Caco-2 (cell line): ENCODE data around the gene LRRN4CL. TPM values are rescaled to one million over a fixed set of nuclear protein-coding genes. Genes with fewer than 3 reads are reported as not detected.
A peak's percentile ranks its signal among the peaks of the same experiment; 100 is the strongest.
"Not testable (repeated sequence)": the region's sequence is repeated elsewhere in the genome, so short reads cannot be mapped to it uniquely, and the experiment has no call there.

Source experiments
- Bru-seq: library from RNA; stranded (reverse); fragments of 400-500 nt; gene quantifications from one replicate; lab custom pipeline; 2021; lab: Mats Ljungman, UMichigan
- BruChase-seq, 2 experiments: library from RNA; stranded (reverse); fragments of 400-500 nt; gene quantifications; one replicate each; lab custom pipeline; 2021; lab: Mats Ljungman, UMichigan
- BruUV-seq: library from RNA; stranded (reverse); fragments of 400-500 nt; replicated peaks from 2 replicates; lab custom pipeline; 2021; lab: Mats Ljungman, UMichigan
- CTCF ChIA-PET: fragments of 300-600 bp; sonication (Branson Sonifier 250); formaldehyde crosslinking; loops from one replicate; lab custom pipeline; 2022; ENCODE audit warnings: antibody characterized with exemption; lab: Charles Lee
- POLR2A ChIA-PET: fragments of 300-600 bp; sonication (Branson Sonifier 250); formaldehyde crosslinking; loops from one replicate; lab custom pipeline; 2022; ENCODE audit warnings: antibody characterized with exemption; lab: Charles Lee
- DNase-seq, 2 experiments: peaks; one replicate each; pipeline versions ENCODE4 v3.0.0 to v3.0.0-alpha.2; 2020 to 2022
- H3K27me3 ChIP-seq: replicated peaks from 2 replicates; pipeline ENCODE4 v1.6.0; 2011; ENCODE audit warnings: low read length; ENCODE audit not compliant: control insufficient read depth, insufficient read depth
- H3K36me3 ChIP-seq: 2 replicates; pipeline ENCODE4 v1.5.1; 2011; ENCODE audit warnings: low read length; ENCODE audit not compliant: control insufficient read depth, insufficient read depth
- H3K4me1 ChIP-seq: fragments of 250-450 bp; sonication (Bioruptor Pico); 2 replicates; pipeline ENCODE4 v1.5.1; 2020; ENCODE audit warnings: mild to moderate bottlenecking
- H3K4me3 ChIP-seq: 2 replicates; pipeline ENCODE4 v1.5.1; 2011; ENCODE audit warnings: low read depth, mild to moderate bottlenecking, control low read depth, low read length
- H3K9me3 ChIP-seq: fragments of 250-450 bp; sonication (Bioruptor Pico); 2 replicates; pipeline ENCODE4 v1.5.1; 2020; ENCODE audit warnings: mild to moderate bottlenecking, moderate library complexity
- H3K27ac Mint-ChIP-seq: one replicate; pipeline ENCODE4 v1.8.0; 2022; ENCODE audit warnings: mixed read lengths; ENCODE audit not compliant: unreplicated experiment
- H3K27me3 Mint-ChIP-seq: one replicate; pipeline ENCODE4 v1.8.0; 2022; ENCODE audit warnings: mixed read lengths; ENCODE audit not compliant: insufficient read depth, unreplicated experiment
- H3K36me3 Mint-ChIP-seq: one replicate; pipeline ENCODE4 v1.8.0; 2022; ENCODE audit warnings: mild to moderate bottlenecking, mixed read lengths; ENCODE audit not compliant: insufficient read depth, unreplicated experiment
- H3K4me1 Mint-ChIP-seq: one replicate; pipeline ENCODE4 v1.8.0; 2022; ENCODE audit warnings: low read depth, mixed read lengths; ENCODE audit not compliant: unreplicated experiment
- H3K4me3 Mint-ChIP-seq: one replicate; pipeline ENCODE4 v1.8.0; 2022; ENCODE audit warnings: mild to moderate bottlenecking, moderate library complexity, mixed read lengths; ENCODE audit not compliant: unreplicated experiment
- H3K9me3 Mint-ChIP-seq: one replicate; pipeline ENCODE4 v1.8.0; 2022; ENCODE audit warnings: mixed read lengths; ENCODE audit not compliant: unreplicated experiment
- intact Hi-C: fragments of 100-400 bp; cut with micrococcal nuclease; formaldehyde crosslinking; loops from one replicate; pipeline ENCODE4 v1.10.0; 2022; ENCODE audit not compliant: unreplicated experiment
- long read RNA-seq: library from polyadenylated mRNA; stranded (forward); transcript quantifications from one replicate; pipeline ENCODE4 v2.0.0, GENCODE V29; 2022
- total RNA-seq: library from RNA; stranded (reverse); gene quantifications from 2 replicates; pipeline ENCODE4 v1.2.3, GENCODE V29; 2022
- TF ChIP-seq, protein P1 (sequence below), 2 experiments: fragments of 200-600 bp in 1 of 2; IDR thresholded peaks; 1 replicate in 1 of 2; 2 replicates in 1 of 2; pipeline versions ENCODE4 v1.5.1 to v1.8.0; 2011 to 2022; ENCODE audit warnings: antibody characterized with exemption in 1 of 2, control low read depth in 1 of 2, inconsistent platforms in 1 of 2, low read depth in 1 of 2, low read length in 1 of 2, mild to moderate bottlenecking in 1 of 2, moderate library complexity in 1 of 2; ENCODE audit not compliant: insufficient read depth in 1 of 2, severe bottlenecking in 1 of 2, unreplicated experiment in 1 of 2

The LRRN4CL gene
- total RNA-seq: 0.35 and 0.64 TPM in 2 replicates
- Bru-seq, nascent RNA: percentile 49 among the genes with signal in this experiment
- BruChase-seq, experiment 1, labeled RNA remaining after a 2-hour chase: percentile 46 among the genes with signal in this experiment
- percentile 40 among the genes with signal in this experiment for BruChase-seq, experiment 2, labeled RNA remaining after a 6-hour chase
- long read RNA-seq: 0 reads

- no peak within 1 kb of the TSS for H3K27ac Mint-ChIP-seq
- H3K9me3 Mint-ChIP-seq: no peaks in the 10 kb centered on the region
- H3K4me1 Mint-ChIP-seq: peaks cover under 1% of the 10 kb centered on the region
- peaks cover 2% of the 10 kb centered on the region for H3K36me3 ChIP-seq
- H3K4me3 Mint-ChIP-seq: no peak within 1 kb of the TSS
- BruUV-seq: no TSS peak
- H3K27me3 Mint-ChIP-seq: no peaks in the 10 kb centered on the region
- POLR2A ChIA-PET: interaction anchor here (0.5 to 1.0 kb wide), 3 partner anchors 8 to 37 kb away, joined by 3 to 5 read pairs (median 5); partner anchors contain the start of genes C11orf98, CSKMT and HNRNPUL2
- no peak within 1 kb of the TSS for H3K4me3 ChIP-seq
- CTCF ChIA-PET: interaction anchor here (1.5 kb wide), 1 partner anchor 18 kb away, joined by 5 read pairs; the partner anchor contains the start of genes LBHD1 and UQCC3
- no peaks in the 10 kb centered on the region for H3K9me3 ChIP-seq
- intact Hi-C loops: no loop called here
- H3K4me1 ChIP-seq: no peaks in the 10 kb centered on the region
- no peak for DNase-seq
- peaks cover 28% of the 10 kb centered on the region for H3K36me3 Mint-ChIP-seq
- TF ChIP-seq, protein P1, sequence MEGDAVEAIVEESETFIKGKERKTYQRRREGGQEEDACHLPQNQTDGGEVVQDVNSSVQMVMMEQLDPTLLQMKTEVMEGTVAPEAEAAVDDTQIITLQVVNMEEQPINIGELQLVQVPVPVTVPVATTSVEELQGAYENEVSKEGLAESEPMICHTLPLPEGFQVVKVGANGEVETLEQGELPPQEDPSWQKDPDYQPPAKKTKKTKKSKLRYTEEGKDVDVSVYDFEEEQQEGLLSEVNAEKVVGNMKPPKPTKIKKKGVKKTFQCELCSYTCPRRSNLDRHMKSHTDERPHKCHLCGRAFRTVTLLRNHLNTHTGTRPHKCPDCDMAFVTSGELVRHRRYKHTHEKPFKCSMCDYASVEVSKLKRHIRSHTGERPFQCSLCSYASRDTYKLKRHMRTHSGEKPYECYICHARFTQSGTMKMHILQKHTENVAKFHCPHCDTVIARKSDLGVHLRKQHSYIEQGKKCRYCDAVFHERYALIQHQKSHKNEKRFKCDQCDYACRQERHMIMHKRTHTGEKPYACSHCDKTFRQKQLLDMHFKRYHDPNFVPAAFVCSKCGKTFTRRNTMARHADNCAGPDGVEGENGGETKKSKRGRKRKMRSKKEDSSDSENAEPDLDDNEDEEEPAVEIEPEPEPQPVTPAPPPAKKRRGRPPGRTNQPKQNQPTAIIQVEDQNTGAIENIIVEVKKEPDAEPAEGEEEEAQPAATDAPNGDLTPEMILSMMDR (IDR thresholded peaks at IDR 0.05; ENCODE audit: insufficient read depth in 1 of 2, low read depth in 1 of 2, low read length in 1 of 2, severe bottlenecking in 1 of 2, unreplicated experiment in 1 of 2): no peak
- H3K27me3 ChIP-seq: no peaks in the 10 kb centered on the region
Measured at GRCh38 chr11:62689421-62690183, at the start of gene LRRN4CL. Gene LRRN4CL (minus strand): TSS chr11:62689530. CDS start chr11:62688508, 1,022 bp downstream.

DNA sequence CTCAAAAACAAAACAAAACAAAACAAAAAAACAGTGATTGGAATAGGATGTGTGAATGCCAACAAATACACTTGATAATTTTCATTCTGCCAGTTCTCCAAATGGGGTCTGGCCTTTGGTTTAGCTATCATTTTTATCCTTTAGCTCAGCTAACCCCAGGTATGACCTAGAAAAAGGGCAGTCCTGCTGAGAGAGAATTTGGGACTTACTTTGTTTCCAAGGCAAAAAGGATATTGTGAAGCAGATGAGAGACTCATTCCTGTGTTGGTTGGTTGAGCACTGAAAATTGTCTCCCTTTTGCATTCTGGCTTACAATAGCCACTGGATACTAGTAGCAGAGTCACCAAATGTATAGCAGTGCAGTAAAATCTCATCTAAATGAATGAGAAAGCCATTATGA, 47.9 kb upstream of the LRRN4CL start:
- BruUV-seq: no TSS peak
- DNase-seq: no peak
- no peaks in the 10 kb centered on the region for H3K4me1 ChIP-seq
- POLR2A ChIA-PET: interaction anchor here (0.6 kb wide), 1 partner anchor 45 kb away, joined by 3 read pairs; no protein-coding TSS in a partner anchor
- no peak overlapping the region for H3K4me3 ChIP-seq
- intact Hi-C loops: no loop called here
- Mint-ChIP-seq H3K36me3 (peaks cover 62% of the 10 kb centered on the region), H3K4me3 (no peak overlapping the region), H3K4me1 (no peaks in the 10 kb centered on the region), H3K27me3 (no peaks in the 10 kb centered on the region), H3K27ac (no peak overlapping the region), H3K9me3 (no peaks in the 10 kb centered on the region)
- no peaks in the 10 kb centered on the region for H3K9me3 ChIP-seq
- CTCF ChIA-PET: no interaction called here
- TF ChIP-seq, protein P1 (IDR thresholded peaks at IDR 0.05; ENCODE audit: insufficient read depth in 1 of 2, low read depth in 1 of 2, low read length in 1 of 2, severe bottlenecking in 1 of 2, unreplicated experiment in 1 of 2): no peak
- H3K27me3 ChIP-seq: no peaks in the 10 kb centered on the region
- no peaks in the 10 kb centered on the region for H3K36me3 ChIP-seq

DNA sequence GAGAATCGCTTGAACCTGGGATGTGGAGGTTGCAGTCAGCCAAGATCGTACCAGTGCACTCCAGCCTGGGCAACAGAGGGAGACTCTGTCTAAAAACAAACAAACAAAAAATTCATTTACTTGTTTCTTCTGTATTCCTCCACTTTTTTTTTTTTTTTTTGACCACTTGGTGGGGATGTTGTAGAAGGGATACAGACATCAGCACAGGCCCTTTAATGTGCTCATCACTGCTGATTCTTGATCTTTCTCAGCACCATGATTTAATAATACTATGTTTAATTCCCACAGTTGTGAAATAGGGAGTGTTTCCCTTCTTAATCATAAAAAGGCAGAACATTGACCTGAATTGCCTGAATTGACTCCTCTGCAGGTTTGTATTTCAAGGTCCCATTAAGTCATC, 43.5 kb upstream of the LRRN4CL start:
- Histone ChIP-seq H3K4me3 (no peak overlapping the region), H3K36me3 (no peaks in the 10 kb centered on the region), H3K4me1 (peaks cover 5% of the 10 kb centered on the region), H3K9me3 (no peaks in the 10 kb centered on the region), H3K27me3 (no peaks in the 10 kb centered on the region)
- peaks cover 62% of the 10 kb centered on the region for H3K36me3 Mint-ChIP-seq
- intact Hi-C loops: no loop called here
- H3K9me3 Mint-ChIP-seq: no peaks in the 10 kb centered on the region
- CTCF ChIA-PET: interaction anchor here (0.6 kb wide), 1 partner anchor 34 kb away, joined by 3 read pairs; no protein-coding TSS in a partner anchor
- POLR2A ChIA-PET: no interaction called here
- H3K4me1 Mint-ChIP-seq: peaks cover 4% of the 10 kb centered on the region
- no peak overlapping the region for H3K4me3 Mint-ChIP-seq
- H3K27me3 Mint-ChIP-seq: no peaks in the 10 kb centered on the region
- no peak for DNase-seq
- no TSS peak for BruUV-seq
- no peak overlapping the region for H3K27ac Mint-ChIP-seq
- TF ChIP-seq, protein P1 (IDR thresholded peaks at IDR 0.05; ENCODE audit: insufficient read depth in 1 of 2, low read depth in 1 of 2, low read length in 1 of 2, severe bottlenecking in 1 of 2, unreplicated experiment in 1 of 2): no peak

GRCh38 chr11:62730076-62730475, 40.7 kb upstream of the LRRN4CL start:
- H3K4me3 ChIP-seq, H3K27ac Mint-ChIP-seq, BruUV-seq, H3K9me3 ChIP-seq, H3K27me3 ChIP-seq, H3K36me3 ChIP-seq, intact Hi-C loops, DNase-seq, H3K4me1 ChIP-seq, H3K27me3 Mint-ChIP-seq, H3K9me3 Mint-ChIP-seq: not testable (repeated sequence)
- POLR2A ChIA-PET: interaction anchor here (0.7 to 4.8 kb wide), 2 partner anchors 24 to 35 kb away, joined by 4 to 71 read pairs; partner anchors contain the start of gene ZBTB3
- CTCF ChIA-PET: interaction anchor here (0.7 to 1.8 kb wide), 2 partner anchors 56 to 190 kb away, joined by 4 to 6 read pairs; no protein-coding TSS in a partner anchor
- H3K4me1 Mint-ChIP-seq: peaks cover 11% of the 10 kb centered on the region
- H3K36me3 Mint-ChIP-seq: peaks cover 72% of the 10 kb centered on the region
- peak overlapping the region; percentile 99 for H3K4me3 Mint-ChIP-seq
